HG03469 (cell line): ENCODE results near the gene PRTN3.

Experiments used
- ATAC-seq: cut with Tn5 transposase; IDR thresholded peaks from one replicate; pipeline ENCODE4 v1.9.1; 2021; ENCODE audit warnings: mild to moderate bottlenecking, moderate library complexity, moderate number of reproducible peaks; ENCODE audit not compliant: unreplicated experiment

The PRTN3 gene

DNA sequence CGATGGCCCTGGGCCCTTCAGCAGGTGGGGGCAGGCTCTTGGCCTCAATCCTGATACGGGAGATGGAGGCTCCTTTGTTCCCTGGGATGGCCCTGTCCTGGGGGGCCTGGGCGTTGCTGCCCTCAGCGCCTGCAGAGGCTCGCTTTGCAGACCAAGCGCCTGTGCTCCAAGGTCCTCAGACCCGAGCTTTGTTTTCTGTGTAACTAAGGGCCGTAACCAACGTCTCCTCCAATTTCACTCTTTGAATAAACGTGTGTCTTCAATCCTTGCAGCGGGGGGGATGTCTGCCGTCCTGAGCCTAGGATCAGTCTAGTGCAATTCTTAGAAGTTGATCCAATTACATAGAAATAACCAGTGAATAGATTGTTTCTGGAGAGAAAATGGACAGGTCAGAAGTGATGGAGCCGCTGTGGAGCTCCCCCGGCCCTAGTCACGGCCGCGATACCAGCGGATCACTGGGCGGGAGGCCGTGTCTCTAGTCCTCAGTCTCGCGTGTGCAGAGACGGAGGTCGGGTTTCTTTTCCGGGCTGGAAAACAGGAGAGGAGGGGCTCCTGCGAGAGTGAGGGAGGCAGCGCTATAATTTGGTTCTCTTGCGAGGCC is 38.2 kb upstream of the PRTN3 start:
- ATAC-seq, result no peak

- no peak for ATAC-seq
Observed at GRCh38 chr19:803099-803561, 37.7 kb upstream of the PRTN3 start.

GRCh38 chr19:803686-804418 is 36.9 kb upstream of the PRTN3 start:
- ATAC-seq, result no peak

GRCh38 chr19:804419-805165 is 36.2 kb upstream of the PRTN3 start:
- no peak for ATAC-seq

DNA sequence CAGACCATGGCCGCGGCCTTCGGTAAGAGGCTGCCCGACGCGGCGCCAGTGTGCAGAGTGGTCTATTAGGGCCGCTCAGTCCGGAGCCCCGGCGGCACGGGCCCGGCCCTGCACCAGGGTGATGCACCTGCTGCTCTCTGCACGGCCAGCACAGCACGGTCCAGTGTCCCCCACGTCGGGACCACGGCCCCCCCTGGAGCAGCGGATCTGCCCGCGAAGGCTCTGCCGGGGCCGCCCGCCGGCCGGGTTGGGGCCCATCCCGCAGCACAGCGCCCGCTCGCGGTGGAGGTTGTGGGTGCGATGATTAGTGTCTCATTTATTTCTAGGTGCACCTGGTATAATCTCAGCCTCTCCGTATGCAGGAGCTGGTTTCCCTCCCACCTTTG is 35.6 kb upstream of the PRTN3 start:
- ATAC-seq, result no peak

- no peak for ATAC-seq
Observed at GRCh38 chr19:805600-806550, 34.9 kb upstream of the PRTN3 start.

DNA sequence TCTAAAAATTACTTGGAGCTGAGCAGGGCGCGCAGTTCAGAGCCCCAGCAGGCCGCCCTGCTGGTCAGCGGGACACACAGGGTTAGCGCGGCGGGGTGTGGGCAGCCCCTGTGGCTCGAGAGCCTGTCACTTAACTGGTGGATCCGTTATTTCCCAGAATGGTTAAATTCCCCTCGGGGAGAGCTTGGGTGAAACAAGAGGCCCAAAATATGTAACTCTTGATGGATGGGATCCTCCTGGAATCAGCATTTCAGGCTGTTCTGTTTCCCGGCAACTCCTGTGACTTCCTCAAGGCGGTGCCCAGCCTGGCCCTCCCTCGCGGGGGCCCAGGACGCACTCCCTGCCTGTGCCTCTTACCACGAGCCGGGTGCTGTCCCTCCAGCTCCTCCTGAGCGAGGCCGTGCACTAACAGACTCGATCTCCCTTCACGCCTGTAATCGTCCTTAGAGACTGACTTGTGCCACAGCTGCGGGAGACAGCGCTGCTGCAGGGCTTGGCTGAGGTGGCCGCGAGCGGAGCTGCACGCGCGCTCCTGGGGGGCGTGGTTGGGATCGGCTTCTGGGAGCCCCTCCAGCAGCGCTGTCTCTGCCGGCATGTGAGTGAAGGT is 33.9 kb upstream of the PRTN3 start:
- no peak for ATAC-seq

DNA sequence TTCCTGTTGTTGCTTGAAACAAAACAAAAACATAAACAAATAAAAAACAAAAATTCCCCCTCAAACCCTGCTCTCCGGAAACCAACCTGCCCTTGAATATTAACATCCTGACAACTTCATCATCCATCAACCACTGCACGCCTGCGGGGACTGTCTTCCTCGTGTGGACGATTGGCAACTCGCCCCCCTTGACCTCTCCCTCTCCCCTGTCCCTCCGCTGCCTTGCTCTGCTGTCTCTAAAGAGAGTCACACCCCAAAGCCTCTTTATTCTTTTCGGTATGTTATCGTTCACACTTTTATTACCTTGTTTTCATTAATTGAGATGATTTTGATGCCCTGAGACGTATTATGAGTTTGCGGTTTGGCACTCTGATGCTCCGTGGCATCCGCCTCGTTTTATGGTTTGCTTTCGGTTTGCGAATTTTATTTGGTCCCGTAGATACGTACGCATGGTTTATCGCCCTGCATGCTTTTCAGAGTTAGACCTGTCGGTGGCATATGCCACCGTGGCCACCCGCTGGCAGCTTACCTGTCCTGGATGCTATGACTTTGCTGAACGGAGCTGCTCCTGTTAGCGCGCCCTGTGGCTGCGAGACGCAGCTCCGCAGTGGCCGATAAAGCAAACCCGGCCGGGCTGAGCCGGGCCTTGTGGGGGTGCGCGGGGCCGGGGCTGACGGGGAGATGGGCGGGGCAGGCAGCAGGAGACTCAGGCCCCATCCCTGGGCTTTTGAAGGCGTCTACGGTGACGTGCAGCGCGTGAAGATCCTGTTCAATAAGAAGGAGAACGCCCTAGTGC is 33.0 kb upstream of the PRTN3 start:
- no peak for ATAC-seq

DNA sequence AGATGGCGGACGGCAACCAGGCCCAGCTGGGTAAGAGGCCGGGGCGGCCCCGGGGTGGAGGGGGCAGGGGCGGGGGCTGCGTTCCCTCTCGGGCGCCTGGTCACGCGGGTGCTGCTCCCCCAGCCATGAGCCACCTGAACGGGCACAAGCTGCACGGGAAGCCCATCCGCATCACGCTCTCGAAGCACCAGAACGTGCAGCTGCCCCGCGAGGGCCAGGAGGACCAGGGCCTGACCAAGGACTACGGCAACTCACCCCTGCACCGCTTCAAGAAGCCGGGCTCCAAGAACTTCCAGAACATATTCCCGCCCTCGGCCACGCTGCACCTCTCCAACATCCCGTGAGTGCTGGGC is 32.4 kb upstream of the PRTN3 start:
- ATAC-seq, result no peak

DNA sequence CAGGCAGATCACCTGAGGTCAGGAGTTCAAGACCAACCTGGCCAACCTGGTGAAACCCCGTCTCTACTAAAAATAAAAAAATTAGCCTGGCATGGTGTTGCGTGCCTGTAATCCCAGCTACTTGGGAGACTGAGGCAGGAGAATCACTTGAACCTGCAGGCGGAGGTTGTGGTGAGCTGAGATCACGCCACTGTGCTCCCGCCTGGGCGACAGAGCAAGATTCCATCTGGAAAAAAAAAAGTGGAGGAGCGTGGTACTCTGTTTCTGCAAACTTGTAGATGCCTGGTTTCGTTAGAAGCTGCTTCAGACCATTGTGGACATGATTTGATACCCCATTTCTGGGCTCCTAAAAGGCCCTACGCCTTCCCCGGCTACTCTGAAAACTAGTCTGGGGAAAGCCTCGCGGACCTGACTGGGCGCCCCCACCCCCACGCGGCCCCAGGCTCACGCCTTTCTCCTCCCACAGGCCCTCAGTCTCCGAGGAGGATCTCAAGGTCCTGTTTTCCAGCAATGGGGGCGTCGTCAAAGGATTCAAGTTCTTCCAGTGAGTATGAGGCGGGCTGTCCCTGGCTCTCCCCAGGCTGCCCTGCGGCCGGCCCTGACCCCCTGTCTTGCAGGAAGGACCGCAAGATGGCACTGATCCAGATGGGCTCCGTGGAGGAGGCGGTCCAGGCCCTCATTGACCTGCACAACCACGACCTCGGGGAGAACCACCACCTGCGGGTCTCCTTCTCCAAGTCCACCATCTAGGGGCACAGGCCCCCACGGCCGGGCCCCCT is 30.5 kb upstream of the PRTN3 start:
- no peak for ATAC-seq

DNA sequence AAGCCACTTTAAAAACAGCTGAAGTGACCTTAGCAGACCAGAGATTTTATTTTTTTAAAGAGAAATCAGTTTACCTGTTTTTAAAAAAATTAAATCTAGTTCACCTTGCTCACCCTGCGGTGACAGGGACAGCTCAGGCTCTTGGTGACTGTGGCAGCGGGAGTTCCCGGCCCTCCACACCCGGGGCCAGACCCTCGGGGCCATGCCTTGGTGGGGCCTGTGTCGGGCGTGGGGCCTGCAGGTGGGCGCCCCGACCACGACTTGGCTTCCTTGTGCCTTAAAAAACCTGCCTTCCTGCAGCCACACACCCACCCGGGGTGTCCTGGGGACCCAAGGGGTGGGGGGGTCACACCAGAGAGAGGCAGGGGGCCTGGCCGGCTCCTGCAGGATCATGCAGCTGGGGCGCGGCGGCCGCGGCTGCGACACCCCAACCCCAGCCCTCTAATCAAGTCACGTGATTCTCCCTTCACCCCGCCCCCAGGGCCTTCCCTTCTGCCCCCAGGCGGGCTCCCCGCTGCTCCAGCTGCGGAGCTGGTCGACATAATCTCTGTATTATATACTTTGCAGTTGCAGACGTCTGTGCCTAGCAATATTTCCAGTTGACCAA is 29.8 kb upstream of the PRTN3 start:
- no peak for ATAC-seq

DNA sequence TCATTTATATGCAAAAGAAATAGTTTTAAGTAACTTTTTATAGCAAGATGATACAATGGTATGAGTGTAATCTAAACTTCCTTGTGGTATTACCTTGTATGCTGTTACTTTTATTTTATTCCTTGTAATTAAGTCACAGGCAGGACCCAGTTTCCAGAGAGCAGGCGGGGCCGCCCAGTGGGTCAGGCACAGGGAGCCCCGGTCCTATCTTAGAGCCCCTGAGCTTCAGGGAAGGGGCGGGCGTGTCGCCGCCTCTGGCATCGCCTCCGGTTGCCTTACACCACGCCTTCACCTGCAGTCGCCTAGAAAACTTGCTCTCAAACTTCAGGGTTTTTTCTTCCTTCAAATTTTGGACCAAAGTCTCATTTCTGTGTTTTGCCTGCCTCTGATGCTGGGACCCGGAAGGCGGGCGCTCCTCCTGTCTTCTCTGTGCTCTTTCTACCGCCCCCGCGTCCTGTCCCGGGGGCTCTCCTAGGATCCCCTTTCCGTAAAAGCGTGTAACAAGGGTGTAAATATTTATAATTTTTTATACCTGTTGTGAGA is 29.2 kb upstream of the PRTN3 start:
- ATAC-seq, result no peak

DNA sequence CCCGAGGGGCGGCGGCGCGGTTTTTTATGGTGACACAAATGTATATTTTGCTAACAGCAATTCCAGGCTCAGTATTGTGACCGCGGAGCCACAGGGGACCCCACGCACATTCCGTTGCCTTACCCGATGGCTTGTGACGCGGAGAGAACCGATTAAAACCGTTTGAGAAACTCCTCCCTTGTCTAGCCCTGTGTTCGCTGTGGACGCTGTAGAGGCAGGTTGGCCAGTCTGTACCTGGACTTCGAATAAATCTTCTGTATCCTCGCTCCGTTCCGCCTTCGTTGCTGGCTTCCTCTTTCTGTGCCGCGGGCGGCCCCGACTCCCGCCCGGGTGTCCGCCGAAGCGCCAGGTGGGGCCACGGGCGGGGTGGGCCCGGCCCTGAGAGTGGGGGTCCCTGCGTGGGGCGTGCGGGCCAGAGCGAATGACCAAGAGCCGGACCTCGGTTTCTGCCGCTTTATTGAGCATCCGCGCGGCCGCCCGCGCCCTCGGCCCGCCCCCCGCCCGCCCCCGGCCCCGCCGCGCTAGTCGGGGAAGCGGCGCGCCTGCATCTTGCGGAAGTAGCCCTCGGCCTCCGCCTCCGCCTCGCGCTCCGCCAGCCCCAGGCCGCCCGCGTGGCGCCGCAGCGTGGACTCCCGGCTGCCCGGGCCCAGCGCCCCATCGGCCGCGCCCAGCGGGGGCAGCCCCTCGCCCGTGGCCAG is 28.6 kb upstream of the PRTN3 start:
- no peak for ATAC-seq

GRCh38 chr19:812747-813218 is 28.0 kb upstream of the PRTN3 start:
- no peak for ATAC-seq

DNA sequence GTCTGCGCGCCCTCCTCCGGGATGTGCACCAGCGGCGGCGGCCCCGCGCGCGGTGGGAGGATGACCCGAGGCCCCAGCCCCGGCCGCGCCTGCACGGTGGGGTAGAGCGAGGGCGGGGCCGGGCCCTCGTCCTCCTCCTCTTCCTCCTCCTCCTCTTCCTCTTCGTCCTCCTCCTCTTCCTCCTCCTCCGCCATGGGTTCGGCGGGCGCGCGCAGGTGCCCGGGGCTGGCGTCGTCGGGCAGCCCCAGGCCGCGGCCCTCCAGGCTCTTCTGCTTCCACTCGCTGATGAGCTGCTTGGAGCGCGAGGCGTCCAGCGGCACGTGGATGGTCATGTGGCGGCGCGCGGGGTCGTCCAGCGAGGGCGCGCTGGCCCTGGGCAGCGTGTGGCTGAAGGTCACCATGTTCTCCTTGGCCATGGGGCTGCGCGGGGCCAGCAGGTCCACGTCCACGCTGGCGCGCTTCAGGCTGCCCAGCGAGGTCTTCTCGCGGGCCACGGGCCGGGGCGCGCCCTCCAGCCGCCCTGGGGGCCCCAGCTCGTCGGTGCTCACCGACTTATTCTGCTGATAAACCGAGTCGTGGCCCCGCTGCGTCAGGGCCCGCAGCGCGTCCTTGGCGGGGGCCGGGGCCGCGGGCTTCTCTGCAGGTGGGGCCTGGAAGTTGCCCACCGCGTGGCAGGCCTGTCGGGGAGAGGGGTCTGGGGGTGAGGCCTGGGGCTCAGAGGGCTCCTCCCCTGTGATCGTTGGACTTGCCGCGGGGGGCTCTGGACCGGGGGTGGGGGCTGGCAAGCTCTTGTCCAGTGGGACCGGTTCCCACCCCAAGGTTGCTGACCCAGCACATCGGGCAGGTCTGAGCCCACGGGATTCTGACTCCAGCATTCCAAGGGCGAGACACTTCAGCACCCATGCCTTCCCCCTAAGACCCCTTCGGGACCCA is 27.3 kb upstream of the PRTN3 start:
- ATAC-seq, result no peak
